Cerebellar nuclear complex (tissue), 1 donor: ENCODE results near the gene AZI2.

Experiments used
- DNase-seq, 2 experiments: peaks; one replicate each; lab custom pipeline; 2025; lab: John Stamatoyannopoulos, UW

Gene AZI2

GRCh38 chr3:28300345-28300962, 48.2 kb downstream of the AZI2 start:
- DNase-seq: no peak

DNA sequence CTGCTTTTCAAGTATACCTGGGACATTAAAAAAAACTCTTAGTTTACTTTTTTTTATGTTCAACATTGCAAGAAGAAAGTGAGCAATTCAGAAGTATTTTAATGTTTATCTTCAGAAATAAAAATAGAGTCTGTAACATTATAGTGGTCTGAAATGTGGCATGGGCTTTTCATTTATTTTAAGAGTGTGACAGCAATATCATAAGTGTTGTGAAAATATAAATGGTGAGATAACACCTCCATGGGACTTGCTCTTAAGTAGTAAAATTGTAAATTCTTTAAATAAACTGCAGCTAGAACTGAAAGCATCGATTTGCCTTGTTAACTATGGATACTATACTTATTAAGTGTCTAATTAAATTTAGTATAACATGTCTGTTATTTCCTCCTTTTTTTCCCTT, 48.9 kb downstream of the AZI2 start:
- DNase-seq: no peak

DNA sequence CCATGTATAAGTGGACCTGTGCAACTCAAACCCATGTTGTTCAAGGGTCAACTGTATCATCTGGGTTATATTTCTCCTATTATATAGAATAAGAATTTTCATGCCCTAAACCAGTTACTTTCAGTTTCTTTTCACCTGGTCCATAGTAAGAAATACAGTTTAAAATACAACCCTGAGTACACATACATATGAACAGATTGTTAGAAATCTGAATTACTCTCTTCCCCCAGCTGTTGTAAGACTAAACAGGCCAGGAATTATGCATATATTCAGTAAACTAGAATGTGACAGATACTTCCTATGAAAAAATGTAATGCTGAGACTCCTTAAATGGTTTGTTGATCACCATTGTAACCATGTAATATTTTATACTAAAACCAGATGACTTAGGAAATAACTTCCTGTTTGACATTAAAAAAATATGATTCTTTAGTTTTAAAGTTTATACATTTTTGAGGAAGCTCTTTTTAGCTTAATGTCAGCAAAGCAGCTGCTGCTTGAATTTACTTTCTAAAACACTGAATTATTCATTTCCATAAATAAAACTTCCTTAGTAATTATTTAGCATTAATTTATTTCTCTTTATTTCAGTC, 52.6 kb downstream of the AZI2 start:
- no peak for DNase-seq

GRCh38 chr3:28294667-28295413, 53.8 kb downstream of the AZI2 start:
- no peak for DNase-seq

DNA sequence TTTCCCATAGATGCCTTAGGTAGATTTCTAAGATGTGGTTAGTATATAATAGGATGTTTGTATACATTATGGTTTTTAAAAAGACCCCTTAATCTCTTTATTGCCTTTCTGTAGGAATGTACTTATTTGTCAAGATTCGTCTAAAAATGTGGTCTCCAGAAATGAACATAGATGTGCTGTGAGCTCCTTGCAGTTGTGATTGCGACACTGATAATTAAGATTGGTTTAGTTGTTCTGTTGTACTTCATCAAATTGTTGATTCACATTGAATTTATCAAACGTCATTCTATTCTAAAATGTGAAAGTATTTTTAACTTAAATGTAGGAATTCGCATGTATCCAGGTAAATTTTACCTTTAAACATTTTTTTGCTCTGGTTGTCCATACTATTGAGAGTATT, 56.0 kb downstream of the AZI2 start:
- DNase-seq: no peak

DNA sequence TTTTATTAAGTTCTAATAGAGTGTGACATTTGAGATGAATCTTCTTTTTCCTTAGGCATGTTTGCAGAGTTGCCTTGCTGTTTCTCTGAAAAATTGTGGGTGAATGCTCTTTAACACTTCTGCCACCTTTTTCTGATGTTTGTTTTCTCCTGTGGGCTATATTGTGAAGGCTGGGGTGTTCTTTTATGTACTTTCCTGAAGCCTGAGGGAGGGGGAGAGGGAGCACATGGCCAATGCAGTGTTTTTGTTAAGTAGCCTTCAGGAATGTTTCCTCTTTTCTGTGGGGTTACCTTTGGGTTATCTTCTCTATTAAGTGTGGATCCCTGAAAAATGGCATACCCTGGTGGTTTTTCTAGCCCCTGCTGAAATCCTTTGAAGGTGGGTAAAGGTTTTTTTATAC, 57.0 kb downstream of the AZI2 start:
- DNase-seq: no peak

DNA sequence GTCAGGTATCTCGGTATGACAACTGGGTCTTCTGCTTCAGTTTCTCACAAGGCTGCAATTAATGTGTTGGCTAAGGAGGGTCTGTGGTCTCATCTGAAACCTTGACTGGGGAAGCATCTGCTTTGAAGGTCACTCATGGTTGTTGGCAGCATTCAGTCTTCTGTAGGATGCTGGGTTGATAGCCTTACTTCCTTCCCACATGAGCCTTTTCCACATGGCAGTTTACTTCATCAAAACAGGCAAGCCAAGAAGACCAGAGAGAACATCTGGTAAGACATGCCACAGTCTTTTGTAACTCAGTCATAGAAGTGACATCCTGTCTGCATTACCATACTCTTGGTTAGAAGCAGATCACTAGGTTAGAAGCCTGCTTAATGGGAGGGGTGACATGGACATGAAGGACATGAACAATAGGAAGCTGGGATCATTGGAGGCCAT, 57.7 kb downstream of the AZI2 start:
- no peak for DNase-seq

- DNase-seq: no peak
These were observed 61.6 kb downstream of the AZI2 start for GRCh38 chr3:28287046-28287445.

- DNase-seq: peak in 1 of 2 experiments; percentile 5
These were observed 62.0 kb downstream of the AZI2 start for GRCh38 chr3:28286595-28286994.

- DNase-seq: no peak
These were observed 67.8 kb downstream of the AZI2 start for GRCh38 chr3:28280781-28281180.

DNA sequence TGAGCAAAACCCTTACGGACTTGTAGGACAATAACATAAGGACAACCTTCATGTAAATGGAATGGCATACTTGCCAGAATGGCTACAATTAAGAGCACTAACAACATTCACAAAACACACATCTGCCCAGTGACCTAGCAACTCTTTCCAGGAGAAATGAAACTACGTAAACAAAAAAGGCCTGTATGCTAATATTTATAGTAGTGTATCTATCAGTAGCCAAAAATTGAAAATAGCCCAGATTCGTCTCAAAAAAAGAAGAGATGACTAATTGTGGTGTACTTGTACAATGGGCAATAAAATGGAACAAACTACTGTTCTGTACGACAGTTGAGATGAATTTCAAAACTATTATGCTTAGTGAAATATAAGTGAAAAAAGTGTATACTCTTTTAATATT, 68.9 kb downstream of the AZI2 start:
- DNase-seq: no peak

- DNase-seq: no peak
These were observed 69.7 kb downstream of the AZI2 start for GRCh38 chr3:28278918-28279317.

DNA sequence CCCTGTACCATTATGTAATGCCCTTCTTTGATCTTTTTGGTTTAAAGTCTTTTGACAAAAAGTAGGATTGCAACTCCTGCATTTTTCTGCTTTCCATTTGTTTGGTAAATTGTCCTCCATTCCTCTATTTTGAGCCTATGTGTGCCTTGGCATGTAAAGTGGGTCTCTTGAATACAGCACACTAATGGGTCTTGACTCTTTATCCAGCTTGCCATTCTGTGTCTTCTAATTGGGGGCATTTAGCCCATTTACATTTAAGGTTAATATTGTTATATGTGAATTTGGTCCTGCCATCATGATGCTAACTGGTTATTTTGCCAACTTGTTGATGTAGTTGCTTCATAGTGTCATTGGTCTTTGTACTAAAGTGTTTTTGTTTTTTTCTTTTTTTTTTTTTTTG, 74.8 kb downstream of the AZI2 start:
- no peak for DNase-seq
